Natural killer cell (primary cell): ENCODE measurements around the gene TPRX2. TPM values are rescaled to one million over a fixed set of nuclear protein-coding genes. Genes with fewer than 3 reads are reported as not detected.

Source experiments
- ATAC-seq, 3 donors: fragments of 150-1000 bp in 2 of 3; fragments of 200-7000 bp in 1 of 3; cut with Tn5 transposase; 1 replicate in 1 of 3; 2 replicates in 2 of 3; pipeline ENCODE4 v1.10.0; 2021; ENCODE audit warnings: mild to moderate bottlenecking in 2 of 3, moderate library complexity in 2 of 3
- DNase-seq, 2 donors: peaks; one replicate each; pipeline versions ENCODE4 v3.0.0 to v3.0.0-alpha.2; 2013 to 2021; ENCODE audit warnings: mixed read lengths in 1 of 2
- H3K27ac ChIP-seq: one replicate; pipeline ENCODE4 v1.5.1; 2013; ENCODE audit warnings: mild to moderate bottlenecking, low read length
- H3K27me3 ChIP-seq: one replicate; pipeline ENCODE4 v1.6.1; 2013; ENCODE audit warnings: low read length; ENCODE audit not compliant: control insufficient read depth, insufficient read depth
- H3K36me3 ChIP-seq: one replicate; pipeline ENCODE4 v1.6.1; 2013; ENCODE audit warnings: low read length; ENCODE audit not compliant: control insufficient read depth, insufficient read depth
- H3K4me1 ChIP-seq: one replicate; pipeline ENCODE4 v1.6.1; 2013; ENCODE audit warnings: low read length; ENCODE audit not compliant: control insufficient read depth, insufficient read depth
- H3K4me3 ChIP-seq: one replicate; pipeline ENCODE4 v1.5.1; 2013; ENCODE audit warnings: low read length
- H3K9me3 ChIP-seq: one replicate; pipeline ENCODE4 v1.6.1; 2013; ENCODE audit warnings: low read length; ENCODE audit not compliant: control insufficient read depth, insufficient read depth
- H3K27ac Mint-ChIP-seq, 2 donors: one replicate each; pipeline ENCODE4 v1.8.0; 2022; ENCODE audit warnings: mild to moderate bottlenecking in 2 of 2, mixed read lengths in 2 of 2, moderate library complexity in 1 of 2
- H3K27me3 Mint-ChIP-seq, 2 donors: one replicate each; pipeline ENCODE4 v1.8.0; 2022; ENCODE audit warnings: low read depth in 2 of 2, mixed read lengths in 2 of 2
- H3K36me3 Mint-ChIP-seq: one replicate; pipeline ENCODE4 v1.8.0; 2022; ENCODE audit warnings: mixed read lengths
- H3K4me1 Mint-ChIP-seq, 2 donors: one replicate each; pipeline ENCODE4 v1.8.0; 2022; ENCODE audit warnings: mixed read lengths in 2 of 2
- H3K4me3 Mint-ChIP-seq: one replicate; pipeline ENCODE4 v1.8.0; 2022; ENCODE audit warnings: mild to moderate bottlenecking, moderate library complexity, mixed read lengths
- H3K9me3 Mint-ChIP-seq, 2 donors: one replicate each; pipeline ENCODE4 v1.8.0; 2022; ENCODE audit warnings: mixed read lengths in 2 of 2
- WGBS: methylation state at CpG from one replicate; pipeline ENCODE4 v1.1.7; 2013; ENCODE audit warnings: missing lambda C conversion rate; ENCODE audit not compliant: insufficient coverage; 5-methylcytosine and 5-hydroxymethylcytosine counted together
- intact Hi-C: fragments of 100-400 bp; cut with micrococcal nuclease; formaldehyde crosslinking; loops from one replicate; pipeline ENCODE4 v1.14.2; 2022
- total RNA-seq, 4 donors: library from RNA; stranded (reverse); fragments of 120-200 nt in 1 of 4; gene quantifications; one replicate each; pipeline versions ENCODE4 v1.2.3 to v1.2.4, GENCODE V29; 2013 to 2022
- TF ChIP-seq, protein P1 (sequence below): fragments of 200-600 bp; IDR thresholded peaks from one replicate; pipeline ENCODE4 v1.8.0; 2022; ENCODE audit warnings: antibody characterized with exemption

TPRX2 gene
- total RNA-seq, 3 donors from 2014 or later (not counting 1 experiment from before 2014, with no cell fraction given), result not detected

DNA sequence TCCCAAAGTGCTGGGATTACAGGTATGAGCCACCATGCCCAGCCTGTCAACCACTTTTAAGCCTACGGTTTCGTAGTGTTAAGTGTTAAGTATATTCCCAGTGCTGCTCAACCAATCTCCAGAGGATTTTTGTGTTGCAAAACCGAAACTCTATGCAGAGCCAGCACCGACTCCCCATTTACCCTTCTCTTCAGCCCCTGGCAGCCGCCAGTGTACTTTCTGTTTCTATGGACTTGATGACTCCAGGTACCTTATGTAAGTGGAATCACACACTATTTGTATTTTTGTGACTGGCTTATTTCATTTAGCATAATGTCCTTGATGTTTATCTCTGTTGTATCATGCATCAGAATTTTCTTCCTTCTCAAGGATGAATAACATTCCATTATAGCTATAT, 26.0 kb downstream of the TPRX2 start:
- DNase-seq, result no peak
- Mint-ChIP-seq H3K9me3 (no peaks in the 10 kb centered on the region), H3K36me3 (no peaks in the 10 kb centered on the region), H3K4me3 (no peak overlapping the region), H3K27me3 (peaks cover 10 to 11% of the 10 kb centered on the region in 2 donors), H3K27ac (no peak overlapping the region), H3K4me1 (no peaks in the 10 kb centered on the region)
- WGBS, result 89% methylated on average over 4 of the region's 5 CpGs
- TF ChIP-seq, protein P1, sequence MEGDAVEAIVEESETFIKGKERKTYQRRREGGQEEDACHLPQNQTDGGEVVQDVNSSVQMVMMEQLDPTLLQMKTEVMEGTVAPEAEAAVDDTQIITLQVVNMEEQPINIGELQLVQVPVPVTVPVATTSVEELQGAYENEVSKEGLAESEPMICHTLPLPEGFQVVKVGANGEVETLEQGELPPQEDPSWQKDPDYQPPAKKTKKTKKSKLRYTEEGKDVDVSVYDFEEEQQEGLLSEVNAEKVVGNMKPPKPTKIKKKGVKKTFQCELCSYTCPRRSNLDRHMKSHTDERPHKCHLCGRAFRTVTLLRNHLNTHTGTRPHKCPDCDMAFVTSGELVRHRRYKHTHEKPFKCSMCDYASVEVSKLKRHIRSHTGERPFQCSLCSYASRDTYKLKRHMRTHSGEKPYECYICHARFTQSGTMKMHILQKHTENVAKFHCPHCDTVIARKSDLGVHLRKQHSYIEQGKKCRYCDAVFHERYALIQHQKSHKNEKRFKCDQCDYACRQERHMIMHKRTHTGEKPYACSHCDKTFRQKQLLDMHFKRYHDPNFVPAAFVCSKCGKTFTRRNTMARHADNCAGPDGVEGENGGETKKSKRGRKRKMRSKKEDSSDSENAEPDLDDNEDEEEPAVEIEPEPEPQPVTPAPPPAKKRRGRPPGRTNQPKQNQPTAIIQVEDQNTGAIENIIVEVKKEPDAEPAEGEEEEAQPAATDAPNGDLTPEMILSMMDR, result no peak
- ATAC-seq, result no peak
- Histone ChIP-seq H3K4me3 (no peak overlapping the region), H3K36me3 (no peaks in the 10 kb centered on the region), H3K27me3 (no peaks in the 10 kb centered on the region), H3K27ac (no peak overlapping the region), H3K9me3 (no peaks in the 10 kb centered on the region), H3K4me1 (no peaks in the 10 kb centered on the region)
- intact Hi-C loops, result no loop called here

DNA sequence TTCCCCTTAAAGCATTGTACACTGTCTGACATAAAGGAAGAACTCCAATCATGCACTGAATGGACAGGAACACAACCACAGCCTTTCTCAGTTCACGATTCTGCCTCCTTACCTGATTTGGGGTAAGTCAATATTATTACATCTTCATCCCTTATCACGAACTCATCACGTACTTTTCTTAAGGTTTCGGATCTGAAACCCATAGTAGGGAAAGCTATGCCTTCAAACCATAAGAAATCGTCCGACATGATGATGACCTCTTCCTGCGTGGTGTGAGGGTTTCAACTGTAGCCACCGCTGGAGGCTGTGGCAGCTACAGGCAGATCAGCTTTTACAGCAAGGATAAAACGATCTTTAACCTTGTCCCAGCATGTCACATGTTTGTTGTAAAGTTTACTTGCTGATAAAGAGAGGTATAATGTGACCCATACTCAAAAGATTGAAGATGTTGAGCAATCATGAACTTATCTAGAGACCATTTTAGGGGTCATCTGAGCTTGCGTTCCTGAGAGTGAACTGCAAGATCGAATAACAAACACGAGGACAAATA, 27.1 kb downstream of the TPRX2 start, which contains the start of gene SULT2A1:
SULT2A1 (minus strand) TSS at position 306 of the 550 bp plus-strand sequence; CDS start at position 248, 58 bp downstream.
- H3K27ac ChIP-seq, result no peak within 1 kb of the TSS
- Mint-ChIP-seq H3K9me3 (no peaks in the 10 kb centered on the region), H3K4me1 (no peaks in the 10 kb centered on the region), H3K27ac (no peak within 1 kb of the TSS), H3K27me3 (peaks cover 7 to 11% of the 10 kb centered on the region in 2 donors), H3K36me3 (no peaks in the 10 kb centered on the region), H3K4me3 (no peak within 1 kb of the TSS)
- DNase-seq (no peak), ATAC-seq (no peak)
- intact Hi-C loops, result no loop called here
- no peaks in the 10 kb centered on the region for H3K36me3 ChIP-seq
- H3K27me3 ChIP-seq, result no peaks in the 10 kb centered on the region
- TF ChIP-seq, protein P1, result no peak
- no peaks in the 10 kb centered on the region for H3K9me3 ChIP-seq
- no peak within 1 kb of the TSS for H3K4me3 ChIP-seq
- 82% methylated on average over 11 of the region's 12 CpGs for WGBS
- no peaks in the 10 kb centered on the region for H3K4me1 ChIP-seq

DNA sequence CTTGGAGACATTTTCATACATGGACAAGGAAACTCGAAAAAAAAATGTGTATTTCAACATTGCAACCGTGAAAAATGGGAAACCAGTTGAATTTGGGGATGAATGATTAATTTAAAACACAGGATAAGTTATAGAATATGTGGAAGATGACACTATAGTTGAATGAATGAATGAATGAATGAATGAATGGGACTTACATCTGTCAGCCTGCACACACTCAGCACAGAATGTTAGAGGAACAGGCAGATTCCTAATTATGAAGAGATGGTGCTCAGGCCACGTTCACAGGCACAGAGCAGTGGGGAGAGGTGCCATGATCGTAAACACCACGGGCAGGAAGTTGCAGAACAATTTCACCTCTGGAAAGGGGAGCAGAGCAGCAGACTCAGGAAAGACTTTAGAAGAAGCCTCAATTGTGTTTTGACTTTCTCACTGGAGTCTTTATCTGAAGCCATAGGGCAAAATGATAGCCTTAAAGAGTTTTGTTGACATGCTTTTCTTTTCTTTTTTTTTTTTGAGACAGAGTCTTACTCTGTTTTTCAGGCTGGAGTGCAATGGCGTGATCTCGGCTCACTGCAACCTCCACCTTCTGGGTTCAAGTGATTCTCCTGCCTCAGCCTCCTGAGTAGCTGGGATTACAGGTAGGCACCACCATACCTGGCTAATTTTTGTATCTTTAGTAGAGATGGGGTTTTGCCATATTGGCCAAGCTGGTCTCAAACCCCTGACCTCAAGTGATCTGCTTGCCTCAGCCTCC, 32.0 kb downstream of the TPRX2 start:
- H3K4me3 Mint-ChIP-seq, result no peak overlapping the region
- 65% methylated on average over 7 of the region's 7 CpGs for WGBS
- no peaks in the 10 kb centered on the region for H3K9me3 Mint-ChIP-seq
- no peaks in the 10 kb centered on the region for H3K36me3 Mint-ChIP-seq
- no peaks in the 10 kb centered on the region for H3K36me3 ChIP-seq
- ATAC-seq (no peak), DNase-seq (no peak)
- no peak overlapping the region for H3K27ac Mint-ChIP-seq
- peaks cover 0 to 3% of the 10 kb centered on the region in 2 donors for H3K27me3 Mint-ChIP-seq
- intact Hi-C loops, result no loop called here
- H3K4me1 ChIP-seq, result no peaks in the 10 kb centered on the region
- H3K27me3 ChIP-seq, result no peaks in the 10 kb centered on the region
- no peak overlapping the region for H3K27ac ChIP-seq
- no peak overlapping the region for H3K4me3 ChIP-seq
- no peaks in the 10 kb centered on the region for H3K9me3 ChIP-seq
- TF ChIP-seq, protein P1, result no peak
- no peaks in the 10 kb centered on the region for H3K4me1 Mint-ChIP-seq
